Heart left ventricle (tissue), 16 donors: ENCODE data around the gene AKR7A2. TPM values are rescaled to one million over a fixed set of nuclear protein-coding genes. Genes with fewer than 3 reads are reported as not detected.
"Not testable (repeated sequence)": the region's sequence is repeated elsewhere in the genome, so short reads cannot be mapped to it uniquely, and the experiment has no call there.

Experiments used
- ATAC-seq, 4 donors: fragments of 200-7000 bp; cut with Tn5 transposase; one replicate each; pipeline ENCODE4 v1.9.1; 2020 to 2022; ENCODE audit warnings: moderate library complexity in 4 of 4, mild to moderate bottlenecking in 3 of 4, moderate number of reproducible peaks in 1 of 4
- DNase-seq, 5 donors: peaks; one replicate each; pipeline ENCODE4 v3.0.0-alpha.2; 2020
- H3K27ac ChIP-seq, 12 donors: fragments of 200-600 bp; sonication (generic) in 4 of 12; one replicate each; pipeline versions ENCODE4 v1.5.0 to v1.8.0; 2016 to 2022; ENCODE audit warnings: mild to moderate bottlenecking in 2 of 12
- H3K27me3 ChIP-seq, 9 donors: fragments of 200-600 bp; sonication (generic) in 2 of 9; one replicate each; pipeline versions ENCODE4 v1.5.1 to v1.8.0; 2016 to 2022; ENCODE audit warnings: mild to moderate bottlenecking in 3 of 9
- H3K36me3 ChIP-seq, 9 donors: fragments of 200-600 bp; sonication (generic) in 2 of 9; one replicate each; pipeline versions ENCODE4 v1.5.0 to v1.8.0; 2018 to 2022; ENCODE audit warnings: mild to moderate bottlenecking in 2 of 9
- H3K4me1 ChIP-seq, 12 donors: fragments of 200-600 bp; sonication (generic) in 4 of 12; one replicate each; pipeline versions ENCODE4 v1.5.0 to v1.8.0; 2016 to 2022; ENCODE audit warnings: mild to moderate bottlenecking in 3 of 12
- H3K4me3 ChIP-seq, 12 donors: fragments of 200-600 bp; sonication (generic) in 4 of 12; one replicate each; pipeline versions ENCODE4 v1.5.0 to v1.8.0; 2017 to 2022; ENCODE audit warnings: mild to moderate bottlenecking in 9 of 12, moderate library complexity in 4 of 12
- H3K9me3 ChIP-seq, 12 donors: fragments of 200-600 bp; sonication (generic) in 4 of 12; one replicate each; pipeline versions ENCODE4 v1.5.0 to v1.8.0; 2016 to 2022; ENCODE audit warnings: mild to moderate bottlenecking in 1 of 12
- CTCF ChIP-seq, 12 donors: fragments of 200-600 bp; sonication (generic) in 4 of 12; IDR thresholded peaks; one replicate each; pipeline versions ENCODE4 v1.5.0 to v1.8.0; 2018 to 2022; ENCODE audit warnings: antibody characterized with exemption in 12 of 12, mild to moderate bottlenecking in 5 of 12
- POLR2A ChIP-seq, 2 donors: fragments of 450-650 bp; IDR thresholded peaks; one replicate each; pipeline ENCODE4 v1.6.1; 2017; ENCODE audit warnings: antibody characterized with exemption in 2 of 2, mild to moderate bottlenecking in 2 of 2, moderate library complexity in 2 of 2
- WGBS, 4 donors: extraction: QIAGEN DNeasy Blood & Tissue Kit in 2 of 4; methylation state at CpG; one replicate each; pipeline versions ENCODE4 v1.1.5 to v1.1.7; 2013 to 2018; 5-methylcytosine and 5-hydroxymethylcytosine counted together
- intact Hi-C, 10 donors: fragments of 100-400 bp; cut with DNase I; formaldehyde crosslinking; loops; one replicate each; pipeline versions ENCODE4 v1.11.1 to v1.14.2; 2022
- polyA plus RNA-seq, 2 donors: library from polyadenylated mRNA; stranded (reverse); fragments of 200-250 nt; gene quantifications; one replicate each; pipeline ENCODE4 v1.2.3, GENCODE V29; 2013
- total RNA-seq, 9 donors: library from RNA; depleted of rRNA in 2 of 9; stranded (reverse); fragments of >200 nt in 2 of 9; fragmentation: NEBNext Ultra II Directional in 3 of 9; extraction: Animal tissue kit (Norgen Biotek cat#: 25700) in 3 of 9; gene quantifications; one replicate each; pipeline versions ENCODE4 v1.1.0 to v1.2.4, GENCODE V29; 2016 to 2023
- donor health status: ischemic (EF 13 %, LVEDD 7.1; RV severe dilation, severe dysfunction).
- donor health status: healthy with polysubstance abuse.
- donor health status: DM: no; HTN: yes; CAD: no.
- donor health status: DM: no; HTN: no; CAD: no.
- donor health status: ischemic (EF 25% LVEDD 6.9; RV normal size, moderate dysfunction).
- donor health status: ischemic (EF 25% LVEDD 5.7; RV mildly dilated, moderate dysfunction).
- donor health status: healthy.
- donor health status: DM: yes; HTN: yes; CAD: no.
- donor health status: ischemic (EF 35%, LVEDD 5.7; RV mildly dilated, moderate dysfunction).
- donor health status: nonischemic (EF 11% LVEDD 7.7; RV severe dilation, severe dysfunction).
- donor health status: DM: yes; HTN: yes; CAD: no.
- donor health status: PGD.
- donor health status: ischemic (EF 29% LVEDD 5.4; RV normal size, mild dysfunction).
- donor health status: nonischemic (EF 23%, LVEDD 6.1; RV moderate dilation, normal function).

Gene AKR7A2
- total and polyA plus RNA-seq, 11 donors = 13.8 to 97.5 (median 41.9) TPM

DNA sequence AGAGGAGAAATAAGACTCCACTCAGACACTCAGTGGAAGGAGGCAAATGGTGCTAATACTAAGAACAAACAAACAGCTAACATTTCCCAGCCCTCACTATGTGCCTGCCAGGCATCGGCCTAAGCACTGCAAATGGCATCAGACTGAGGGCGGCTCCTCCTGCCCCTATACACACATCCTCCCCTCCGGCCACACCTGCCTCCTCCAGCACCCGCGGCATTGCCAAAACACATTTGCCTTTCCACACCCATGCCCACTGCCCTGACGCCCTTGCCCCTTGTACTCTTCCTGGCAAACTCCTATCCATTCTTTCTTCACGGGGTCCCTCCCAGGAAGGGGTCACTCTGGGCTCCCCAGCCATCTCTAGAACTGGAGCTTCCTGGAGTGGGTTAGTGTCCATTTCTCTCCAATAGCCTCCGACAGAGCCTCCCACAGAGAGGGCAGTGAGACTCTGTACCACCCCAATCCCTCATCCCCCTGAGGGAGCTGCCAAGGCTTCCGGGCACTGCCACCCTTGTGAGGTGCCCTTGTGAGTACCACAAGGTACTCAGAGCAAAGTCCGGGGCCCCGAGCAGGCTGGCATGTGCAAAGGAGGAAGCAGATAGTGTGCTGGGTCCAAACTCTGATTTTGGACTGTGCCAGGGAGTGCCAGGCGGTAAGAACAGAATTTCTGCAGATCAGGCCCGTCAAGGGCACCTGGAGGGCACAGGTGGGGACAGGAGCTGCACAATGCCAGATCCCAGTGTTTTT is 24.3 kb downstream of the AKR7A2 start:
- Histone ChIP-seq H3K36me3 (no peaks in the 10 kb centered on the region), H3K4me1 (peaks cover 0 to 21% (median 6%) of the 10 kb centered on the region in 12 donors), H3K27ac (no peak overlapping the region), H3K4me3 (no peak overlapping the region), H3K27me3 (peaks cover 0 to 5% (median 0%) of the 10 kb centered on the region in 9 donors), H3K9me3 (no peaks in the 10 kb centered on the region)
- DNase-seq (no peak), ATAC-seq (peak in 1 of 4 donors; percentile 5)
- TF ChIP-seq POLR2A (IDR thresholded peaks at IDR 0.05) (no peak), CTCF (IDR thresholded peaks at IDR 0.05) (no peak)
- intact Hi-C loops = no loop called here
- 77 to 92% (median 90%) methylated on average over 13 of the region's 13 CpGs for whole genome bisulfite sequencing, 4 donors

- intact Hi-C loops, DNase-seq, ATAC-seq, H3K9me3 ChIP-seq, H3K4me3 ChIP-seq, H3K27me3 ChIP-seq, H3K27ac ChIP-seq, H3K36me3 ChIP-seq: not testable (repeated sequence)
- H3K4me1 ChIP-seq = peaks cover 0 to 21% (median 6%) of the 10 kb centered on the region in 12 donors
- 90 to 93% (median 92%) methylated on average over 2 to 3 of the region's 3 CpGs; no CpG with 5 or more reads in 1 of the 4 donors for WGBS, 4 donors
These were observed 26.1 kb downstream of the AKR7A2 start for GRCh38 chr1:19285807-19286206.

DNA sequence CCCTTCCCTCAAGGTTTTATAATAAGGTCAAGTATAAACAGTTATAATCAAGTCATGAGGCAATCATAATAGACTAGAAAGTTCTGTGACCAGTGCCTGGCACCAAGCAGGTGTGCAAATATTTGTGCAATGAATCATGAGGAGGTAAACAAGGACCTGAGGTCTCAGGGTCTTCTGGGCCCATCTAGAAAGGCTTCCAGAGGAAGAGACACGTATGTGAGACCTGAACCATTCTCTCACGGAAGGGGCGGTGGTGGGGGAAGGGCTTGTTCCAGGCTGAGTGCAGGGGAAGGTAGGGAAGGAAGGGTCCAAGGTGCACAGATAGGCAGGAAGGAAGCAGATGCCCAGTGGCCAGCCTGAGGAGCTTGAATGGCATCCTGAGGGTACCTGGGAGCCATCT is 26.6 kb downstream of the AKR7A2 start:
- DNase-seq, H3K27ac ChIP-seq, H3K27me3 ChIP-seq, H3K4me3 ChIP-seq, intact Hi-C loops, ATAC-seq, H3K9me3 ChIP-seq, H3K36me3 ChIP-seq: not testable (repeated sequence)
- H3K4me1 ChIP-seq = peaks cover 0 to 21% (median 6%) of the 10 kb centered on the region in 12 donors
- 93 to 100% (median 99%) methylated on average over 3 of the region's 3 CpGs for WGBS, 4 donors

DNA sequence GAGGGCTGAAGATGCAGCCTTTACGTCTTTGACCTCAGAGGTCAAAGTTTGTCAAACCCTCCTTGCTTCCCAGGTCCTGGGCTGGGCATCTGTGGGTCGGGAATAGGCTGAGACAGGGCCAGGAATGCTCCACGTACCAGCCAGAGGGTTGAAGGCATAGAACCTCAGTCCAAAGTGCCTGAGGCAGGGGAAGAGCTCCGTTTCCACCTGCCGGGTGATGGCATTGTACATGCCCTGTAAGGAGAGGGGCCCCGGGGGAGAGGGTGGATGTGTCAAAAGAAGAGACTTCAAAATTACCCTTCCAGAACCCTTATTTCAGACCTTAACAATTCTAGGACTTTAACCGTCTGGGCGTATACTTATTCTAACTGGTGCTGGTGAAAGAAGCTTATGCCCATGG is 27.1 kb downstream of the AKR7A2 start:
- Histone ChIP-seq H3K9me3 (no peaks in the 10 kb centered on the region), H3K27ac (no peak overlapping the region), H3K27me3 (peaks cover 0 to 5% (median 0%) of the 10 kb centered on the region in 9 donors), H3K4me3 (no peak overlapping the region), H3K36me3 (no peaks in the 10 kb centered on the region), H3K4me1 (peaks cover 0 to 21% (median 6%) of the 10 kb centered on the region in 12 donors)
- TF ChIP-seq CTCF (IDR thresholded peaks at IDR 0.05) (no peak), POLR2A (IDR thresholded peaks at IDR 0.05) (no peak)
- intact Hi-C loops = no loop called here
- 88 to 95% (median 91%) methylated on average over 8 of the region's 8 CpGs for WGBS, 4 donors
- no peak for DNase-seq
- ATAC-seq = no peak

DNA sequence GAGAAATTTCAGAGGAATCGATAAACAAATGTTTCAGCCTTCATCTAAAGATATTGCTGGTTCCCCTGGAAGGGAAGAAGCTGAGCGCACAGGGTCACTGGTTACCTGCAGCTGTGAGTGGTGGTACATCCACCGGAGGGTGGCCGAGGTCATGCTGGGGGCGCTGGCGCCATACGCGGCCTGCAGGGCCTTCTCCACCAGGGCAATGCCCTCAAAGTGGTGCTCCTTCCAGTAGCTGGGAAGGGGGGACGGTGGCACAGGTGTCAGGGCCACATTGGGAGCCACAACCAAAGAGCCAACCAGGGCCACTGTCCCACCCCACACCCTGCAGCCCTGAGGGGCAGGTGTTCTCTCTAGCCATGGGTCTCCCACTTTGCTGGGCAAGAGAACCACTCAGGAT is 28.1 kb downstream of the AKR7A2 start:
- no peak for ATAC-seq
- intact Hi-C loops = no loop called here
- H3K9me3 ChIP-seq = no peaks in the 10 kb centered on the region
- no peak for TF ChIP-seq POLR2A (IDR thresholded peaks at IDR 0.05)
- TF ChIP-seq CTCF (IDR thresholded peaks at IDR 0.05) = no peak
- WGBS, 4 donors = 91 to 97% (median 95%) methylated on average over 9 of the region's 9 CpGs
- H3K36me3 ChIP-seq = no peaks in the 10 kb centered on the region
- DNase-seq = no peak
- no peak overlapping the region for H3K4me3 ChIP-seq
- H3K4me1 ChIP-seq = peaks cover 0 to 11% (median 2%) of the 10 kb centered on the region in 12 donors
- no peak overlapping the region for H3K27ac ChIP-seq
- H3K27me3 ChIP-seq = no peaks in the 10 kb centered on the region
